Activated CD4-positive, alpha-beta T cell treated with anti-CD3 and anti-CD28 coated beads, Interleukin-2, amount 10 ng/mL, durations not matched to agents 7 days and 5 days (primary cell): ENCODE measurements around the gene KSR2. TPM values are rescaled to one million over a fixed set of nuclear protein-coding genes. Genes with fewer than 3 reads are reported as not detected.

Experiments used
- CTCF ChIA-PET: fragments of 350-600 bp; sonication (Branson Sonifier 250); formaldehyde crosslinking; loops from one replicate; lab custom pipeline; 2021; ENCODE audit warnings: antibody characterized with exemption; lab: Charles Lee
- POLR2A ChIA-PET: fragments of 350-600 bp; sonication (Branson Sonifier 250); formaldehyde crosslinking; loops from one replicate; lab custom pipeline; 2021; ENCODE audit warnings: antibody characterized with exemption; lab: Charles Lee
- DNase-seq: peaks from one replicate; pipeline ENCODE4 v3.0.0-alpha.2; 2020
- H3K27ac Mint-ChIP-seq: one replicate; pipeline ENCODE4 v1.8.0; 2021; ENCODE audit warnings: mild to moderate bottlenecking, moderate library complexity, mixed read lengths
- H3K27me3 Mint-ChIP-seq: one replicate; pipeline ENCODE4 v1.8.0; 2021; ENCODE audit warnings: mixed read lengths
- H3K36me3 Mint-ChIP-seq: one replicate; pipeline ENCODE4 v1.8.0; 2021; ENCODE audit warnings: low read depth, mixed read lengths
- H3K4me1 Mint-ChIP-seq: one replicate; pipeline ENCODE4 v1.8.0; 2021; ENCODE audit warnings: mixed read lengths
- H3K4me3 Mint-ChIP-seq: one replicate; pipeline ENCODE4 v1.8.0; 2021; ENCODE audit warnings: mild to moderate bottlenecking, moderate library complexity, mixed read lengths
- H3K9me3 Mint-ChIP-seq: one replicate; pipeline ENCODE4 v1.8.0; 2021; ENCODE audit warnings: mixed read lengths
- total RNA-seq, 2 experiments: library from RNA; stranded (reverse); gene quantifications; one replicate each; pipeline ENCODE4 v1.2.3, GENCODE V29; 2021

Gene KSR2
- total RNA-seq, 2 experiments from 2014 or later, result 0.04 to 0.15 TPM

DNA sequence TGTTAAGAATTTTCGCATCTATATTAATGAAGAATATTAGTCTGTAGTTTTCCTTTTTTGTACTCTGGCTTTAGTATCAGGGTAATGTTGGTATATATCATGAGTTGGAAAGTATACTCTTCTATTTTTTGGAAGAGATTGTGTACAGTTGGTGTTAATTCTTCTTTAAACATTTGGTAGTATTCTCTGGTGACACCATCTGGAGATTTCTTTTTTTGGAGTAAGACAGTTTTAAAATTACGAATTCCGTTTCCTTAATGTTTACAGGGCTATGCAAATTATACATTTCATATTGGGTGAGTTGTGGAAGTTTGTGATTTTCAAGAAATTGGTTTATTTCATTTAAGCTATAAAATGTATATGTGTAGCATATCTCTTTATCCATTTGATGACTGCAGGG is 423.6 kb downstream of the KSR2 start:
- ChIA-PET POLR2A (no interaction called here), CTCF (interaction anchor here (0.6 kb wide), 1 partner anchor 805 kb away, joined by 3 read pairs; no protein-coding TSS in a partner anchor)
- DNase-seq, result no peak
- no peaks in the 10 kb centered on the region for H3K27me3 Mint-ChIP-seq
- no peaks in the 10 kb centered on the region for H3K9me3 Mint-ChIP-seq
- H3K36me3 Mint-ChIP-seq, result no peaks in the 10 kb centered on the region
- H3K27ac Mint-ChIP-seq, result no peak overlapping the region
- H3K4me1 Mint-ChIP-seq, result no peaks in the 10 kb centered on the region
- H3K4me3 Mint-ChIP-seq, result no peak overlapping the region

DNA sequence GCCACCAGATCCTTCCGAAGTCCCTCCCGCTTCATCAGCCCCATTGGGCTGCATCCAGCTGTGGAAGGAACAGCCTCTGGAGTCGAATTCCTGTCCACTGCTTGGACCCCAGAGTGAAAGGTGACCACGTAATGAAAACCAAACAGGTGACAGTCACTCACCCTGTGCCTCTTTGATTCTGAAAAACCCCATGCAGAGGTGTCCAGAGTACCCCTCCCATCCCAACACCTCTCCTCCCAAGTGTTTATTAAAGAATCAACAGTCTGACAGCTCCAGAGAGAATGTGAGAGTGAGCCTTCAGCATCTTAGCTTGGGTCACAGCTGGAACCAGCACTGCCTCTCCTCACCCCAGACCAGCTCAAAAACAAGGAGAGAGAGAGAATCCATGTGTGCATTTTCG is 428.8 kb downstream of the KSR2 start:
- Mint-ChIP-seq H3K4me3 (no peak overlapping the region), H3K4me1 (no peaks in the 10 kb centered on the region), H3K9me3 (no peaks in the 10 kb centered on the region), H3K27me3 (no peaks in the 10 kb centered on the region), H3K27ac (no peak overlapping the region), H3K36me3 (no peaks in the 10 kb centered on the region)
- ChIA-PET CTCF (no interaction called here), POLR2A (no interaction called here)
- DNase-seq, result no peak

DNA sequence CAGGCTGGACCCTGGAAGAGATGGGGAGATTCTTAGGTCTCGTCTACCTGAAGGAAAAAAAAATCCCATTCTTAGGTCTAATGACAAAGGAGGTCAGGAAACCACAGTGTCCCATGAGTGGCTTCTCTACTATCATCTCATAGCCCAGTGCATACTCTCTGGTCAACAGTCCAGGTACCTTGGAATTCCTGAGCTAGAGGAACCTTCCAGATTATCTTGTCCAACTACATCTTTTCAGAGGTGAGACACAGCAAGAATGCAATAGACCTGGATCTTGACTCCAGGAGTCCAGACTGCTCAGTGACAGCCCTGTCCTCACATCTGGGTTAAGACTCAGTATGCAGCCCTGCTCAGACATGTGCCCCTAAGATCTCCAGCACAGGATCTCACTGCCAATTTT is 429.9 kb downstream of the KSR2 start:
- CTCF ChIA-PET, result no interaction called here
- no peak overlapping the region for H3K27ac Mint-ChIP-seq
- POLR2A ChIA-PET, result no interaction called here
- no peak for DNase-seq
- H3K27me3 Mint-ChIP-seq, result no peaks in the 10 kb centered on the region
- no peaks in the 10 kb centered on the region for H3K4me1 Mint-ChIP-seq
- no peak overlapping the region for H3K4me3 Mint-ChIP-seq
- H3K36me3 Mint-ChIP-seq, result no peaks in the 10 kb centered on the region
- no peaks in the 10 kb centered on the region for H3K9me3 Mint-ChIP-seq

DNA sequence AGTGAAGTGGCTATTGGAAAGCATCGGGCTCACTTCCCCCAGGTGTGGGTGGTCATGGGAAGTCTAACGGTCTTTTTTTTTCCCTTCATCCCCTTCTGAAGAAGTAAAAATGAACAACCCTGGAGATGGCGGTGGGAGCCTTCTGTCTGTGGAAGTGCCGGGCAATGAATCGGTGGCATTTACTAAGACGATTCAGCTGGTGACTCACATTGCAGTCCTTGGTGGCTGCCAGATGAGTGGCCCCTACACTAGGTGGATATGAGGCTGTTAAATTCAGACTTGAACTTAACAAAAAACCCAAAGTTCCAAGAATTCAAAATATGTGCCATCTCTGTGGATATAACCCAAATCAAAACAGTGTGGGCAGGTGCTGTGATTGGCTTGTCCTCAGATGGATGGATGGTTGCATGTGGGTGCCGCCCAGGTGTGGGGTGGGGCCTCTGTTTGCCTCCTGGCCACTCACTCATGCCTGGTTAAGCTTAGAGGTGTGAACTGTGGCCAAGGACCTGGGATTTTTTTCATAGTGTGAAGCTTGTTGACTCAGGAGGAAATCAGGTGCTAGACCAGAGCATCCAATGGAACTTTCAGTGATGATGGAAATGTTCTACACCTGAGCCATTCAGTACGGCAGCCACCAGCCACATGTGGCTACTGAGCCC is 430.6 kb downstream of the KSR2 start:
- H3K27ac Mint-ChIP-seq, result no peak overlapping the region
- H3K27me3 Mint-ChIP-seq, result no peaks in the 10 kb centered on the region
- ChIA-PET CTCF (no interaction called here), POLR2A (no interaction called here)
- no peaks in the 10 kb centered on the region for H3K9me3 Mint-ChIP-seq
- no peaks in the 10 kb centered on the region for H3K4me1 Mint-ChIP-seq
- H3K36me3 Mint-ChIP-seq, result no peaks in the 10 kb centered on the region
- DNase-seq, result no peak
- H3K4me3 Mint-ChIP-seq, result no peak overlapping the region

DNA sequence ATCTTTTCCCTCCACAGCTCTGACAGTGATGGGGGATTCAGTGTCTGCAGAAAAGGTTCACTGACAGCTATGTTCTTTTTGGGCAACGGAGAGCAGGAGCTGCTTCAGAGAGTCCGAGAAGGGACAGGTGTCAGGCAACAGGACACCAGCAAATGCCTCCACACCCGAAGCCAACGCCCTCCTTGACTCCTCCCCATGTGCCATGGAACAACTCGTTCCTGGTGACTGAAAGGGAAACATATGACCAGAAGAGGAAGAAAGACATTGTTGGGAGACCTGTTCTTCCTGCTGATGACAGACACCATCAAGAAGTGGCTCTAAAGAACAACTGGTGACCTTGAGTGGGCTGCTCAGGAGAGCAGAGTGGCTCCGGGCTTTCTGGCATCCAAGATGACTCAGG is 435.1 kb downstream of the KSR2 start:
- Mint-ChIP-seq H3K4me3 (no peak overlapping the region), H3K36me3 (no peaks in the 10 kb centered on the region), H3K27me3 (no peaks in the 10 kb centered on the region), H3K9me3 (no peaks in the 10 kb centered on the region), H3K4me1 (no peaks in the 10 kb centered on the region), H3K27ac (no peak overlapping the region)
- POLR2A ChIA-PET, result no interaction called here
- CTCF ChIA-PET, result no interaction called here
- no peak for DNase-seq

- H3K4me1 Mint-ChIP-seq, result no peaks in the 10 kb centered on the region
- H3K9me3 Mint-ChIP-seq, result no peaks in the 10 kb centered on the region
- H3K36me3 Mint-ChIP-seq, result no peaks in the 10 kb centered on the region
- ChIA-PET CTCF (interaction anchor here (0.5 kb wide), 1 partner anchor 88 kb away, joined by 5 read pairs; no protein-coding TSS in a partner anchor), POLR2A (no interaction called here)
- H3K27ac Mint-ChIP-seq, result no peak overlapping the region
- no peaks in the 10 kb centered on the region for H3K27me3 Mint-ChIP-seq
- H3K4me3 Mint-ChIP-seq, result no peak overlapping the region
- DNase-seq, result no peak
These were observed 438.0 kb downstream of the KSR2 start for GRCh38 chr12:117530796-117531195.

GRCh38 chr12:117528538-117528937 is 440.3 kb downstream of the KSR2 start:
- Mint-ChIP-seq H3K27ac (no peak overlapping the region), H3K9me3 (no peaks in the 10 kb centered on the region), H3K36me3 (no peaks in the 10 kb centered on the region), H3K4me3 (no peak overlapping the region), H3K27me3 (no peaks in the 10 kb centered on the region), H3K4me1 (no peaks in the 10 kb centered on the region)
- no peak for DNase-seq
- ChIA-PET CTCF (no interaction called here), POLR2A (no interaction called here)

- no peak overlapping the region for H3K27ac Mint-ChIP-seq
- CTCF ChIA-PET, result no interaction called here
These were observed 441.3 kb downstream of the KSR2 start for GRCh38 chr12:117527479-117527855.

DNA sequence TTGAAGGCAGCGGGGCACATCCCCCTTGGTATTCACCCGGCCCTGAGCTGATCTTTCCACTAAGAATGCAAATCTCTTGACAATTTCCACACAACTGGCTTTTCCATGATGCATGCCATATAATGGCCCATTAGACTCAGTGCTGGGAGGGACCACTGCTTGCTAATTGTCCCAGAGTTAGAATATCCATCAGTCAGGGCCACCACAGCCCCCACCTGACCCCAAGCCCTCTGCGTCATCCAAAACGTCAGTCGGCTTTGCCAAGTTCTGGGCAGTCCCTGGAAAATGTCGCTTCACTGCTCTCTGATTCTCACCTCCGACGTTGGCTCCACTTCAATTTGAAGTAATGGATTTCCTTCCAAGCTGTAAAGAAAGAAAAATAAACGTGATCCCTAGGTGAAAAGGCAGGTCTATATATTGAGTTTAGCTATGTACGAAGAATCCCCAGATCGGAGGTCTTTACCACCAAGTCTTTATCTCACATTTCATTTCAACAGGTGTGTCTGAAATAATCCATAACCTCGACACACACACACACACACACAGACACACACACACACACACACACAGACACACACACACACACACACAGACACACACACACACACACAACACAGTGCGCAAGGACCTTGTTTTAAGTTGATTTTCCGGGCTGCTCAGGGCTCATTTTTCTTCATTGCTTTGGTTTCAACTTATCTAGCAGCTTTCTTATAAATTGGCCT is 441.9 kb downstream of the KSR2 start:
- Mint-ChIP-seq H3K4me3 (no peak overlapping the region), H3K36me3 (no peaks in the 10 kb centered on the region), H3K27me3 (no peaks in the 10 kb centered on the region), H3K4me1 (no peaks in the 10 kb centered on the region), H3K9me3 (no peaks in the 10 kb centered on the region), H3K27ac (no peak overlapping the region)
- DNase-seq, result no peak
- ChIA-PET CTCF (no interaction called here), POLR2A (no interaction called here)

More at GRCh38 chr12:117527479-117527855, 441.3 kb downstream of the KSR2 start:
- Mint-ChIP-seq H3K4me3 (no peak overlapping the region), H3K36me3 (no peaks in the 10 kb centered on the region), H3K9me3 (no peaks in the 10 kb centered on the region), H3K4me1 (no peaks in the 10 kb centered on the region), H3K27me3 (no peaks in the 10 kb centered on the region)
- DNase-seq, result no peak
- POLR2A ChIA-PET, result no interaction called here

DNA sequence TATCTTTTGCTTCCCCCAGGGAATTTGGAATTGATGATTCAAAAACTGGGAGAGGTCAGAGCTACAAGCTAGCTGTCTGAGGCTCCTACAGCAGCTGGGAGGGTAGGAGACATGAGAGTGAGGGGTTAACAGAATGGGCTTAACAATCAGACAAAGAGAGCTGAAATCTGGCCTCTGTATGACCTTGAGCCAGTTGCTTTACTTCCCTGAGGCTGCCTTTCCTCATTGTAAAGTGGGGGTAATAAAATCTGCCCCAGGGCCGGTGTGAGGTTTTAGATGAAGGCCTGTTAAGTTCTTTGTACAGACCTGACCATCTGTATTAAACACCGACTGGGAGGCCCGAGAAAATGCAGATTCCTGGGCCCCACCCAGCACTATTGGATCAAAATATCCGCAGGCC is 443.0 kb downstream of the KSR2 start:
- CTCF ChIA-PET, result no interaction called here
- Mint-ChIP-seq H3K27ac (no peak overlapping the region), H3K9me3 (no peaks in the 10 kb centered on the region), H3K4me1 (no peaks in the 10 kb centered on the region), H3K27me3 (no peaks in the 10 kb centered on the region), H3K36me3 (no peaks in the 10 kb centered on the region), H3K4me3 (no peak overlapping the region)
- POLR2A ChIA-PET, result no interaction called here
- DNase-seq, result no peak

- POLR2A ChIA-PET, result no interaction called here
- H3K9me3 Mint-ChIP-seq, result no peaks in the 10 kb centered on the region
These were observed 444.0 kb downstream of the KSR2 start for GRCh38 chr12:117524806-117525205.

GRCh38 chr12:117523971-117524370 is 444.8 kb downstream of the KSR2 start:
- Mint-ChIP-seq H3K4me1 (no peaks in the 10 kb centered on the region), H3K4me3 (no peak overlapping the region), H3K27ac (no peak overlapping the region), H3K36me3 (no peaks in the 10 kb centered on the region), H3K27me3 (no peaks in the 10 kb centered on the region), H3K9me3 (no peaks in the 10 kb centered on the region)
- POLR2A ChIA-PET, result no interaction called here
- CTCF ChIA-PET, result no interaction called here
- no peak for DNase-seq

More at GRCh38 chr12:117524806-117525205, 444.0 kb downstream of the KSR2 start:
- Mint-ChIP-seq H3K36me3 (no peaks in the 10 kb centered on the region), H3K4me3 (no peak overlapping the region), H3K27me3 (no peaks in the 10 kb centered on the region), H3K27ac (no peak overlapping the region), H3K4me1 (no peaks in the 10 kb centered on the region)
- CTCF ChIA-PET, result no interaction called here
- no peak for DNase-seq

DNA sequence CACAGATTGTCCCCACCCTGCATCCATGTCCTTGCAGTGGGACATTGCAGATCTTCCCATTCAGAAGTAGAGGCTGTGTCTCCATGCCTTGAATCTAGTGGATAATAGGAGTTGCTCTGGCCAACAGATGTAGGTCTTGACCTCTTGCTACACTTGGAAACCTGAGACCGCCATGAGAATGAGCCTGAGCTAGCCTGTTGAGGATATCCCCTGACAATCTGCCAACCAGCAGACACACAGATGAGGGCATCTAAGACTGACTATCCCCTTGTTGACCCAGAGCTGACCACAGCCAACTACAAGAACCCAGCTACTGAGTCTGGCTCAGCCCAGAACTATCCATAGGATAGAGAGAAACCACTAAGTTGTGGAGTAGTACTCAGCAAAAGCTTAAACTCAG is 446.2 kb downstream of the KSR2 start:
- Mint-ChIP-seq H3K27me3 (no peaks in the 10 kb centered on the region), H3K4me1 (no peaks in the 10 kb centered on the region), H3K36me3 (no peaks in the 10 kb centered on the region), H3K9me3 (no peaks in the 10 kb centered on the region), H3K4me3 (no peak overlapping the region), H3K27ac (no peak overlapping the region)
- ChIA-PET POLR2A (no interaction called here), CTCF (no interaction called here)
- DNase-seq, result no peak

- CTCF ChIA-PET, result no interaction called here
These were observed 446.9 kb downstream of the KSR2 start for GRCh38 chr12:117521867-117522266.

More at GRCh38 chr12:117521867-117522266, 446.9 kb downstream of the KSR2 start:
- Mint-ChIP-seq H3K9me3 (peaks cover 3% of the 10 kb centered on the region), H3K36me3 (no peaks in the 10 kb centered on the region), H3K27me3 (no peaks in the 10 kb centered on the region), H3K4me3 (no peak overlapping the region), H3K4me1 (no peaks in the 10 kb centered on the region), H3K27ac (no peak overlapping the region)
- POLR2A ChIA-PET, result no interaction called here
- no peak for DNase-seq
